GM12878 (cell line): ENCODE measurements around the gene OXCT2. TPM values are rescaled to one million over a fixed set of nuclear protein-coding genes. Genes with fewer than 3 reads are reported as not detected.

Source experiments
- ASH2L ChIP-seq: fragments of 300-600, 200-600 bp; sonication (generic); IDR thresholded peaks from 2 replicates; pipeline ENCODE4 v1.6.1; 2017; ENCODE audit warnings: low read depth, mild to moderate bottlenecking, borderline replicate concordance
- ATF2 ChIP-seq: IDR thresholded peaks from 2 replicates; pipeline ENCODE4 v1.6.1; 2012; ENCODE audit warnings: low read length, inconsistent platforms
- CEBPB ChIP-seq, 2 experiments: fragments of 150-350 bp in 1 of 2; IDR thresholded peaks; 2 replicates each; pipeline ENCODE4 v1.6.1; 2012 to 2014; ENCODE audit warnings: low read depth in 2 of 2, low read length in 2 of 2, borderline replicate concordance in 1 of 2, inconsistent platforms in 1 of 2
- CHD1 ChIP-seq: IDR thresholded peaks from 2 replicates; pipeline ENCODE4 v1.6.1; 2012; ENCODE audit warnings: low read depth, low read length, improper control_type of control experiment
- CHD2 ChIP-seq: IDR thresholded peaks from 2 replicates; pipeline ENCODE4 v1.6.1; 2011; ENCODE audit warnings: low read depth, low read length, improper control_type of control experiment, borderline replicate concordance
- CREM ChIP-seq: IDR thresholded peaks from 2 replicates; pipeline ENCODE4 v1.6.1; 2014; ENCODE audit warnings: antibody characterized with exemption, low read depth
- JUNB ChIP-seq: IDR thresholded peaks from 2 replicates; pipeline ENCODE4 v1.6.1; 2016; ENCODE audit warnings: antibody characterized with exemption, mild to moderate bottlenecking
- RB1 ChIP-seq: fragments of 450-650 bp; formaldehyde crosslinking; IDR thresholded peaks from 2 replicates; pipeline ENCODE4 v1.6.1; 2017; ENCODE audit warnings: mild to moderate bottlenecking, borderline replicate concordance
- SREBF2 ChIP-seq: IDR thresholded peaks from 2 replicates; pipeline ENCODE4 v1.6.1; 2012; ENCODE audit warnings: mild to moderate bottlenecking, low read length
- YY1 ChIP-seq: IDR thresholded peaks from 2 replicates; pipeline ENCODE4 v1.6.1; 2011; ENCODE audit warnings: low read depth, mild to moderate bottlenecking, low read length
- ZNF384 ChIP-seq: IDR thresholded peaks from 2 replicates; pipeline ENCODE4 v1.6.1; 2012; ENCODE audit warnings: low read depth, mild to moderate bottlenecking, low read length, improper control_type of control experiment, borderline replicate concordance
- ZNF687 ChIP-seq: fragments of 450-650 bp; IDR thresholded peaks from 2 replicates; pipeline ENCODE4 v1.6.1; 2017; ENCODE audit warnings: mild to moderate bottlenecking, moderate library complexity
- ZSCAN29 ChIP-seq: fragments of 450-650 bp; IDR thresholded peaks from 2 replicates; pipeline ENCODE4 v1.6.1; 2017; ENCODE audit warnings: mild to moderate bottlenecking, moderate library complexity
- ZZZ3 ChIP-seq: IDR thresholded peaks from 2 replicates; pipeline ENCODE4 v1.6.1; 2011; ENCODE audit warnings: low read depth; ENCODE audit not compliant: control insufficient read depth, insufficient read length
- polyA plus RNA-seq, 11 experiments: library from polyadenylated mRNA; depleted of rRNA in 4 of 11; unstranded in 6 of 11; stranded (reverse) in 5 of 11; fragments of >200 nt; fragmentation: Nextera tagmentation in 4 of 11; fragmentation: Illumina TruSeq in 1 of 11; extraction: Ambion mirVana in 4 of 11; extraction: Trizol in 1 of 11; gene quantifications; 1 replicate in 1 of 11; 2 replicates in 10 of 11; pipeline versions ENCODE4 v1.2.1 to v1.2.3, GENCODE V29; 2011 to 2016; ENCODE audit warnings: inconsistent platforms in 2 of 11, missing spikeins in 2 of 11, low read depth in 1 of 11
- total RNA-seq, 4 experiments: library from RNA; depleted of rRNA in 3 of 4; stranded (reverse); fragments of >200 nt in 3 of 4; fragmentation: Illumina TruSeq in 1 of 4; extraction: Trizol in 1 of 4; gene quantifications; 2 replicates each; pipeline versions ENCODE4 v1.2.1 to v1.2.3, GENCODE V29; 2013 to 2021
- TF ChIP-seq, protein P1 (sequence below): IDR thresholded peaks from 2 replicates; pipeline ENCODE4 v1.6.1; 2012; ENCODE audit warnings: improper control_type of control experiment, low read depth, low read length; ENCODE audit not compliant: insufficient replicate concordance
- TF ChIP-seq, protein P2 (sequence below): IDR thresholded peaks from 2 replicates; pipeline ENCODE4 v1.6.1; 2011; ENCODE audit warnings: low read depth, low read length, improper control_type of control experiment, borderline replicate concordance

Gene OXCT2
- total and polyA plus RNA-seq, 10 of the 15 experiments (the other 5 are each of a cell fraction or from before 2014, with no cell fraction given) = 0.06 to 1.9 (median 0.59) TPM

DNA sequence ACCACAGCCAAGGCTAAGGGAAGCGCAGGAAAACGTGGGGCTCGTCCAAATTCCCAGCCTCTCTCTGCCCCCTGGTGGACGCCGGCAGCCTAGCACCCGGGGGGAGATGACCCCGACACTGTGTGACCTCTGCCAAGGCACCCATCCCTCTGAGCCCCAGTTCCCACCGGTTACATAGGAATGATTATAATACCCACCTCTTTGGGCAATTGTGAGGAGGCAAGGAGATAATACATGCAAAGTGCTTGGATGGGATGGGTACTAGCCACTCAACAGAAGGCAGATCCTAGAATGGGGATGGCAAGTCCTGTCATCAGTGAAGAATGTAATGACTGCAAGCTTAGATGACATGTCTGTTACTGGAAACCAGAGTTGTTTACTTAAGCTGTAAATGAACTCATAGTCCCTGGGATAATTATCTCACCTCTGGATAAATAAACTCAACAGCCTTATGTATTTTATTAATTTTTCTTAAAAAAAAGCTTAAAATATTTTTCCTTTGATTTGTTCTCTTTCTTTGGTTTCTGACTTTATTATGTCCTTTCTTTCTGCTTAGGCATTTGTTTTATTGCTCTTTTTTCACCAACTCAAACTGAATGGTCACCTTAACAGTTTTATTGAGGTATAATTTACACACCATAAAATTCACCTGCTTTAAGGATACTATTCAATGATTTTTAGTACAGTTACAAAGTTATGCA, 28.8 kb upstream of the OXCT2 start (continued):
- TF ChIP-seq CHD2 (no peak), CREM (no peak), ZNF384 (no peak), ATF2 (no peak), YY1 (peak; percentile 42; the same call in 1 of the 2 replicates), ZSCAN29 (no peak), CEBPB (IDR thresholded peaks at IDR 0.05; ENCODE audit: borderline replicate concordance in 1 of 2, low read depth in 2 of 2, low read length in 2 of 2) (no peak), ASH2L (no peak), ZNF687 (no peak), CHD1 (no peak), ZZZ3 (no peak), JUNB (no peak), SREBF2 (no peak), RB1 (no peak)
- TF ChIP-seq, protein P1, sequence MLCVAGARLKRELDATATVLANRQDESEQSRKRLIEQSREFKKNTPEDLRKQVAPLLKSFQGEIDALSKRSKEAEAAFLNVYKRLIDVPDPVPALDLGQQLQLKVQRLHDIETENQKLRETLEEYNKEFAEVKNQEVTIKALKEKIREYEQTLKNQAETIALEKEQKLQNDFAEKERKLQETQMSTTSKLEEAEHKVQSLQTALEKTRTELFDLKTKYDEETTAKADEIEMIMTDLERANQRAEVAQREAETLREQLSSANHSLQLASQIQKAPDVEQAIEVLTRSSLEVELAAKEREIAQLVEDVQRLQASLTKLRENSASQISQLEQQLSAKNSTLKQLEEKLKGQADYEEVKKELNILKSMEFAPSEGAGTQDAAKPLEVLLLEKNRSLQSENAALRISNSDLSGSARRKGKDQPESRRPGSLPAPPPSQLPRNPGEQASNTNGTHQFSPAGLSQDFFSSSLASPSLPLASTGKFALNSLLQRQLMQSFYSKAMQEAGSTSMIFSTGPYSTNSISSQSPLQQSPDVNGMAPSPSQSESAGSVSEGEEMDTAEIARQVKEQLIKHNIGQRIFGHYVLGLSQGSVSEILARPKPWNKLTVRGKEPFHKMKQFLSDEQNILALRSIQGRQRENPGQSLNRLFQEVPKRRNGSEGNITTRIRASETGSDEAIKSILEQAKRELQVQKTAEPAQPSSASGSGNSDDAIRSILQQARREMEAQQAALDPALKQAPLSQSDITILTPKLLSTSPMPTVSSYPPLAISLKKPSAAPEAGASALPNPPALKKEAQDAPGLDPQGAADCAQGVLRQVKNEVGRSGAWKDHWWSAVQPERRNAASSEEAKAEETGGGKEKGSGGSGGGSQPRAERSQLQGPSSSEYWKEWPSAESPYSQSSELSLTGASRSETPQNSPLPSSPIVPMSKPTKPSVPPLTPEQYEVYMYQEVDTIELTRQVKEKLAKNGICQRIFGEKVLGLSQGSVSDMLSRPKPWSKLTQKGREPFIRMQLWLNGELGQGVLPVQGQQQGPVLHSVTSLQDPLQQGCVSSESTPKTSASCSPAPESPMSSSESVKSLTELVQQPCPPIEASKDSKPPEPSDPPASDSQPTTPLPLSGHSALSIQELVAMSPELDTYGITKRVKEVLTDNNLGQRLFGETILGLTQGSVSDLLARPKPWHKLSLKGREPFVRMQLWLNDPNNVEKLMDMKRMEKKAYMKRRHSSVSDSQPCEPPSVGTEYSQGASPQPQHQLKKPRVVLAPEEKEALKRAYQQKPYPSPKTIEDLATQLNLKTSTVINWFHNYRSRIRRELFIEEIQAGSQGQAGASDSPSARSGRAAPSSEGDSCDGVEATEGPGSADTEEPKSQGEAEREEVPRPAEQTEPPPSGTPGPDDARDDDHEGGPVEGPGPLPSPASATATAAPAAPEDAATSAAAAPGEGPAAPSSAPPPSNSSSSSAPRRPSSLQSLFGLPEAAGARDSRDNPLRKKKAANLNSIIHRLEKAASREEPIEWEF = no peak
- TF ChIP-seq, protein P2, sequence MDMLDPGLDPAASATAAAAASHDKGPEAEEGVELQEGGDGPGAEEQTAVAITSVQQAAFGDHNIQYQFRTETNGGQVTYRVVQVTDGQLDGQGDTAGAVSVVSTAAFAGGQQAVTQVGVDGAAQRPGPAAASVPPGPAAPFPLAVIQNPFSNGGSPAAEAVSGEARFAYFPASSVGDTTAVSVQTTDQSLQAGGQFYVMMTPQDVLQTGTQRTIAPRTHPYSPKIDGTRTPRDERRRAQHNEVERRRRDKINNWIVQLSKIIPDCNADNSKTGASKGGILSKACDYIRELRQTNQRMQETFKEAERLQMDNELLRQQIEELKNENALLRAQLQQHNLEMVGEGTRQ = no peak
